HFF-Myc (cell line): ENCODE data around the gene RHBDL1.

Source experiments
- DNase-seq: peaks from one replicate; pipeline ENCODE4 v3.0.0-alpha.2; 2011; ENCODE audit warnings: low read depth; ENCODE audit errors: extremely low read depth
- H3K4me3 ChIP-seq: replicated peaks from 2 replicates; pipeline ENCODE4 v1.5.1; 2011; ENCODE audit warnings: low read depth, mild to moderate bottlenecking, control low read depth, low read length
- CTCF ChIP-seq: IDR thresholded peaks from 2 replicates; pipeline ENCODE4 v1.5.1; 2012; ENCODE audit warnings: mild to moderate bottlenecking, low read depth, low read length, control low read depth; ENCODE audit errors: missing control alignments

The RHBDL1 gene

DNA sequence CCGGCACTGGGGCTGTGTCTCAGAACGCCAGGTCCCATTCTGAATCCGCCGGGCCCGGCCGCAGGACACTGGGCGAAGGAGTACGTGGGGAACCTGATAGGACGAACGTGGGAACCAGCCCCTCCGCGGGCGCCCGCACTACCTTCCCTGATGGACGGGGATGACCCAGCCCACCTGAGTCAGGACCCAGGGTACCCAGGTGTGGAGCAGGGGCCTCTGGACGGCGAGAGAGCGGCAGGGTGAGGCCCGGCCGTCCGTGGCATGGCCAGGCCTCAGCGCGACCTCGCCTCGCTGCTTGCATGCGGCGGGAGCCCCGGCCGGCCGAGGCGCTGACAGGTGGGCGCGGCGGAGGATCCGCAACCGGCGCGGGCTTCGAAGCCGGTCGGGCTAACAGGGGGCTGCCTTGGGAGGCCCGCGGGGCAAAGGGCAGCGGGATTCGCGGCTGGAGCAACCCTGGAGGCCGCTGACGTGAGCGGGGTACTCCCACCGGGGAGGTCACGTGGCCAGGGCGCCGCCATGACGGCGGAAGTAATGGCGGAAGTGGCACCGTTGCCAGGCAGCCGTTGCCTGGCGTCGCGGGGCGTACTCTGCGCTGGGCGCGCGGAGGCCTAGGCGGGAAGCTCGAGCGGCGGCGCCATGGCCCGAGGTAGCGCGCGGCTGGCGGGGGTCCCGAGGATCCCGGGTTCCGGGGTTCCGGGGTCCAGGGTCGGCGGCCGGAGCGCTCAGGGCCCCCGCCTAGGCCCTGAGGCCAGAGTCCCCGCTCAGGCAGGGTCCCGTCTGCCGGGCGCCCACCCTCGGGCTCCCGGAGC lies 26.5 kb upstream of the RHBDL1 start, which contains the start of gene WDR90:
Gene WDR90 (plus strand): TSS at position 585 of the 809 bp plus-strand sequence. CDS start 52 bp downstream, at position 637.
- DNase-seq, result peak; percentile 68
- peak within 1 kb of the TSS; percentile 60 for H3K4me3 ChIP-seq
- no peak for TF ChIP-seq CTCF

DNA sequence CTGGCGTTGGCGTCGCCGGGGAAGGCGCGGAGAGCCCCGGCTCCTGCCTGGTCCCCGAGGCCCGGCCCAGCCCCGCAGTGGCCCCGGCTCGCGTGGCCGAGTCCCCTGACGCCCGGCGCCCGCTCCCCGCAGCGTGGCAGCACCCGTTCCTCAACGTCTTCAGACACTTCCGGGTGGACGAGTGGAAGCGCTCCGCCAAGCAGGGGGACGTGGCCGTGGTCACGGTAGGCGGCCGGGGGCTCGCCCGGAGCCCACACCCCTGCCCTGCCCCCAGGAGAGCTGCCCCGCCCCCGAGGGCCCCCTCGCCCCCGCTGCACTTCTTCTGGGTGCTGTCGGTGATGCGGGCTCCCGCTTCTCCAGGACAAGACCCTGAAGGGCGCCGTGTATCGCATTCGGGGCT lies 25.8 kb upstream of the RHBDL1 start:
- no peak for TF ChIP-seq CTCF
- peak overlapping the region; percentile 60 for H3K4me3 ChIP-seq
- no peak for DNase-seq

DNA sequence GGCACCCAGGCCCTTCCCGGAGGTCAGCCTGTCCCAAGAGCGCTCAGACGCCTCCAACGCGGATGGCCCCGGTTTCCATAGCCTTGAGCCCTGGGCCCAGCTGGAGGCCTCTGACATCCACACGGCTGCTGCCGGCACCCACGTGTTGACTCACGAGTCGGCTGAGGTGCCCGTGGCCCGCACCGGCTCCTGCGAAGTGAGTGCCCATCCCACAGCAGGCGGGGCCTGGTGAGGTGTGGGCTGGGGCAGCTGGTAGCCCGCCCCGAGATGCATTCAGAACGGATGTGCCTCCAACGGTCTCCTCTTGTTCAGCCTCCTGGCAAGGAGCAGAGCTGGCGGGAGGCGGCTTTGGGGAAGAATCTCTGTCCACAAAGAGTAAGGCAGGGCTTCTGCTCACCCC lies 23.6 kb upstream of the RHBDL1 start:
- no peak overlapping the region for H3K4me3 ChIP-seq
- no peak for TF ChIP-seq CTCF
- DNase-seq, result no peak

DNA sequence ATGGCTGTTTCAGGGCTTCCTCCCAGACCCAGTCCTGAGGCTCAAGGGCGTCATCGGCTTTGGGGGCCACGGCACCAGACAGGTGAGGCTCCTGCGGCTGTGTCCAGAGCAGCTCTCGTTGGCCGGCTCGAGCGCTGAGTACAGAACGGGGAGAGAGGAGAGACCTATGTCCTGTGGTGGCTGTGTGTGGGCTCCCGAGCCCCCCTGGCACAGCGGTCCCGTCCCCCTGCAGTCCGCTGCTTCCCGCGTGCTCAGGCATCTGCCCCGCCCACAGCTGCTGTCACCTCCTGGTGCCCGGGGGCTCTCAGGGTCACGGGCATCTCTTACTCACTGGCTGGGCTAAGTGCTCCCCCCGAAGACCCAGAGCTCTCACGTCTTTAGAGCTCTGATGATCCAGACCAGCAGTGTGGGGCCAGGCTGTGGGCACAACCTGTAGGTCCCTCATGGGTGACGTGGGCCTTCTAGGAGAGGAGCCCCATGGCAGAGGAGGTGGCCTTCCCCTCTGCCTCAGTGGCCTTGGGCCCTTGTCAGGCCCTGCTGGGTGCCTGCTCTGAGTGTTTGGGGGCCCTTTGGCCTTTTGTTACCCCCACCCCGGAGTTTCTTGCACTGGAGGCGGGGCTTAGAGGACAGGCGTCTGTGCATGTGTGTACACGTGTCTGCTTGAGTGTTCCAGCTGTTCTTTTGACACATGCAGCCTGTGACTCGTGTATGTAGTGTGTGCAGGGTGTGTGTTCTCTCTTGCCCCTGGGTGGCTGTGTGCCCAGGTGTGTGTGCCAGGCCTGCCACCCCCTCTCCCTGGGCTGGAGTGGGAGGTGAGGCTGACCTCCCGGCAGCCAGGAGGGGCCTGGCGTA lies 22.8 kb upstream of the RHBDL1 start:
- H3K4me3 ChIP-seq, result no peak overlapping the region
- TF ChIP-seq CTCF, result no peak
- no peak for DNase-seq

- no peak for DNase-seq
- no peak overlapping the region for H3K4me3 ChIP-seq
- no peak for TF ChIP-seq CTCF
Measured at GRCh38 chr16:654034-654433, 21.4 kb upstream of the RHBDL1 start.

- no peak for TF ChIP-seq CTCF
- no peak for DNase-seq
- H3K4me3 ChIP-seq, result no peak overlapping the region
Measured at GRCh38 chr16:657487-657886, 18.0 kb upstream of the RHBDL1 start.
